ENCODE data around the gene CLCN2. TPM values are rescaled to one million over a fixed set of nuclear protein-coding genes. Genes with fewer than 3 reads are reported as not detected.

CLCN2 gene
- total RNA-seq, 2 experiments from 2014 or later: 6.1 to 7.0 TPM

- POLR2A ChIA-PET: interaction anchor here (0.6 kb wide), 1 partner anchor 11 kb away, joined by 3 read pairs; no protein-coding TSS in a partner anchor
- CTCF ChIA-PET: interaction anchor here (0.7 kb wide), 1 partner anchor 159 kb away, joined by 3 read pairs; no protein-coding TSS in a partner anchor
Measured at GRCh38 chr3:184381261-184382224, 20.1 kb upstream of the CLCN2 start.

- POLR2A ChIA-PET: interaction anchor here (0.6 kb wide), 1 partner anchor 10 kb away, joined by 3 read pairs; no protein-coding TSS in a partner anchor
- CTCF ChIA-PET: interaction anchor here (0.7 kb wide), 1 partner anchor 159 kb away, joined by 3 read pairs; no protein-coding TSS in a partner anchor
Measured at GRCh38 chr3:184380627-184381260, 19.3 kb upstream of the CLCN2 start.

- ChIA-PET POLR2A (no interaction called here), CTCF (no interaction called here)
Measured at GRCh38 chr3:184380185-184380626, 18.8 kb upstream of the CLCN2 start.

GRCh38 chr3:184379358-184380184 is 18.2 kb upstream of the CLCN2 start, which contains the start of gene CHRD:
TSS of gene CHRD (plus strand) at chr3:184380054. CDS start at chr3:184380319, 265 bp downstream.
- POLR2A ChIA-PET: no interaction called here
- CTCF ChIA-PET: no interaction called here

GRCh38 chr3:184378651-184379357 is 17.4 kb upstream of the CLCN2 start:
- CTCF ChIA-PET: no interaction called here
- POLR2A ChIA-PET: interaction anchor here (0.5 kb wide), 1 partner anchor 122 kb away, joined by 4 read pairs; no protein-coding TSS in a partner anchor

- CTCF ChIA-PET: no interaction called here
- POLR2A ChIA-PET: no interaction called here
Measured at GRCh38 chr3:184377882-184378445, 16.6 kb upstream of the CLCN2 start, which contains the start of gene THPO. TSS of gene THPO (minus strand) at chr3:184378207. CDS start at chr3:184376259, 1,948 bp downstream.

- POLR2A ChIA-PET: no interaction called here
Measured at GRCh38 chr3:184377374-184377773, 16.0 kb upstream of the CLCN2 start.

GRCh38 chr3:184375747-184376461 is 14.5 kb upstream of the CLCN2 start:
- ChIA-PET CTCF (interaction anchor here (1.2 kb wide), 1 partner anchor 140 kb away, joined by 3 read pairs; no protein-coding TSS in a partner anchor), POLR2A (interaction anchor here (0.7 kb wide), 1 partner anchor 8 kb away, joined by 3 read pairs; no protein-coding TSS in a partner anchor)

More at GRCh38 chr3:184377374-184377773, 16.0 kb upstream of the CLCN2 start:
- CTCF ChIA-PET: no interaction called here

- ChIA-PET CTCF (interaction anchor here (1.4 kb wide), 1 partner anchor 45 kb away, joined by 6 read pairs; no protein-coding TSS in a partner anchor), POLR2A (interaction anchor here (0.8 kb wide), 1 partner anchor 11 kb away, joined by 3 read pairs; no protein-coding TSS in a partner anchor)
Measured at GRCh38 chr3:184373422-184373821, 12.0 kb upstream of the CLCN2 start.

GRCh38 chr3:184372911-184373310 is 11.5 kb upstream of the CLCN2 start:
- POLR2A ChIA-PET: interaction anchor here (0.8 kb wide), 1 partner anchor 10 kb away, joined by 3 read pairs; no protein-coding TSS in a partner anchor
- CTCF ChIA-PET: interaction anchor here (1.4 to 2.0 kb wide), 3 partner anchors 10 to 168 kb away, joined by 7 to 9 read pairs (median 7); partner anchors contain the start of genes CLCN2 and POLR2H

- CTCF ChIA-PET: interaction anchor here (1.1 to 2.0 kb wide), 7 partner anchors 10 to 169 kb away, joined by 4 to 13 read pairs (median 7); partner anchors contain the start of genes CLCN2 and POLR2H
- POLR2A ChIA-PET: no interaction called here
Measured at GRCh38 chr3:184372296-184372821, 11.0 kb upstream of the CLCN2 start.

- CTCF ChIA-PET: interaction anchor here (0.6 to 2.0 kb wide), 9 partner anchors 9 to 178 kb away, joined by 3 to 13 read pairs (median 5); partner anchors contain the start of genes CLCN2 and POLR2H
- POLR2A ChIA-PET: interaction anchor here (0.5 kb wide), 1 partner anchor 143 kb away, joined by 3 read pairs; no protein-coding TSS in a partner anchor
Measured at GRCh38 chr3:184371570-184372018, 10.2 kb upstream of the CLCN2 start.

GRCh38 chr3:184368586-184369183 is 7.3 kb upstream of the CLCN2 start:
- CTCF ChIA-PET: interaction anchor here (0.5 kb wide), 1 partner anchor 81 kb away, joined by 4 read pairs; no protein-coding TSS in a partner anchor

GRCh38 chr3:184368116-184368515 is 6.7 kb upstream of the CLCN2 start:
- POLR2A ChIA-PET: no interaction called here
- CTCF ChIA-PET: interaction anchor here (0.5 kb wide), 1 partner anchor 80 kb away, joined by 4 read pairs; no protein-coding TSS in a partner anchor

More at GRCh38 chr3:184368586-184369183, 7.3 kb upstream of the CLCN2 start:
- POLR2A ChIA-PET: no interaction called here

GRCh38 chr3:184366619-184367289 is 5.3 kb upstream of the CLCN2 start:
- CTCF ChIA-PET: interaction anchor here (0.6 kb wide), 1 partner anchor 13 kb away, joined by 3 read pairs; no protein-coding TSS in a partner anchor

More at GRCh38 chr3:184366619-184367289, 5.3 kb upstream of the CLCN2 start:
- POLR2A ChIA-PET: interaction anchor here (0.7 kb wide), 1 partner anchor 18 kb away, joined by 4 read pairs; no protein-coding TSS in a partner anchor
